SKM-1 (cell line): ENCODE measurements around the gene NCBP2.

Experiments used
- DNase-seq: peaks from one replicate; lab custom pipeline; 2025; ENCODE audit not compliant: unreplicated experiment; lab: John Stamatoyannopoulos, UW

NCBP2 gene

GRCh38 chr3:196941729-196942225 is 551 bp downstream of the NCBP2 start:
- DNase-seq, result peak; percentile 50

DNA sequence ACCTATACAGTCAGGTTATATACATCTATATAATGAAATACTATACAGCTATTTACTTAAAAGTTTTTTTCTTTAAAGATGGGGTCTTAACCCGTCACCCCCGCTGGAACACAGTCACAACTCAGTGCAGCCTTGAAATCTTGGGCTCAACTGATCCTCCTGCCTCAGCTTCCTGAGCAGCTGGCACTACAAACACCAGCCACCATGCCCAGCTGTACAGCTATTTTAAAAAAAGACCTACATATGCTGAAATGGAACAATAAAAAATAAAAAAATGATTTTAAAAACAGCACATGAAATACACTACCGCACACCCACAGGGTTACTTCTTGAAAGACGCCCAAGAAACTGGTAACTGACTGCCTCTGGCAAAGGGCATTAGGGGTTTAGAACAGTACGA is 3.8 kb downstream of the NCBP2 start:
- no peak for DNase-seq

DNA sequence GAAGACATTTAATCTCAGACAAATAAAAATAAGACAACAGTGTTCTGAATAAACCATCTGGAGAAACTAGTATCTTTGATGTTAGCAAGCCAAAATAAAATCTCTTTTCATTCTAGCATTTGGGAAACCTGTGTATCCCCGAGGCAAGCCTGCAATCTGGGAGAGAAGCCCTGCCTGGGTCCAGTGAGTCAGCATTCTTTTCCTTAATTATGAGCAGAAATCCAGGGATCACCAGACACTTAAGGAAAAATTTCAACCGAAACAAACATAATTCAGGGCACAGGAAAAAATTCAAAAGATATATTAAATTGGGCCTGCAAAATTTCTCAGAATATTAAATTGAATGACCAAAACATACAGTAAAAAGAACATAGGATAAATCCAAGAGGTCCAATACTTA is 4.2 kb downstream of the NCBP2 start:
- DNase-seq, result no peak

- DNase-seq, result no peak
These were observed 6.0 kb downstream of the NCBP2 start for GRCh38 chr3:196936288-196936687.

GRCh38 chr3:196932600-196932999 is 9.7 kb downstream of the NCBP2 start:
- no peak for DNase-seq

GRCh38 chr3:196931828-196932587 is 10.3 kb downstream of the NCBP2 start:
- DNase-seq, result no peak

- DNase-seq, result no peak
These were observed 11.2 kb downstream of the NCBP2 start for GRCh38 chr3:196931157-196931556.

DNA sequence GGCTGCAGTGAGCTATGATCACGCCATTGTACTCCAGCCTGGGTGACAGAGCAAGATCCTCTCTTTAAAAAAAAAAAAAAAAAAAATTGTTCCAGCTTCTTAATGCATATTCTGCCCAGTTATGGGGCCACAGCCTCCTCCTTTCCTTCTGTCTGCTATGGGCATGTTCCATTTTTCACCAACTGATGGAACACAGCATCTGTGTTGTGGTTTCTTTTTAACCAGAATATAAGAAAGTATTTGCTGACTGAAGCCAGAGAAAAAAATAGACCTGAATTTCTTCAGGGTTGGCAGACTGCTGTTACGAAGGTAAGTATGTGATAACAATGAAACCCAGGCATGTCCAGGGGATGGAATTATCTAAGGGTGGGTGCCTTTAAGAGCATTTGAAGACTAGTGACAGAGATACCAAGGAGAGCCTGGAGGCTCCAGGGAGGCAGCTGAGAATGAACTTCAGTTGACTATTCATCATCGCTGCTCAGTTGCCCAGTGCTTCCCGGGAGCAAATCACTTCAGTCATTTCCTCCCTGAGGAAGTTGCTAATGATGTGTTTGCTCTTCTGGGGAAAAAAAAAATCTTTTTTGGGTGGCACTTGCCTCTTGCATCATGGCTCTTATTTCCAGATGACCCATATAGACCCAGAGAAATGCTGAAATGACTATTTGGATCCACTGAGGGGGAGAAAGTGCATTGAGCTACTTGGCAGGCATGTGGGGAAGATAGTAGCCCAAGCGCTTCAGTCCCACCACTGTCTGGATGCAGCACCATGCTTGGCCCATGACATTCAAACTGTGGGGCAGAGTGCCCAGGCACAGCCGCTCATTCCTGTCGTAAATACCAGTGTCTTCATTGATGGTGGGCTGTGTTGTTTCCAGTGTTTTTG is 14.5 kb downstream of the NCBP2 start:
- no peak for DNase-seq

GRCh38 chr3:196920733-196921132 is 21.6 kb downstream of the NCBP2 start:
- DNase-seq, result no peak

DNA sequence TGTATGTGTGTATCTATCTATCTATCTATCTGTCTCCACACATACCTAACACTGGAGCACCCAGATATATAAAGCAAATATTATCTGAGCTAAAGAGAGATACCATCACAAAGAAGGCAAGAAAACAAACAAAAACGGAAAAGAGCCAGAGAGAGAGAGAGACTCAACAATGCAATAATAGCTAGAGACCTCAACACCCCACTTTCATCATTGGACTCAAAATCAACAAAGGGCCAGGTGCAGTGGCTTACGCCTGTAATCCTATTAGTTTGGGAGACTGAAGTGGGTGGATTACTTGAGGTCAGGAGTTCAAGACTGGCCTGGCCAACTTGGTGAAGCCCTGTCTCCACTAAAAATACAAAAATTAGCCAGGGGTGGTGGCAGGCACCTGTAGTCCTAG is 23.4 kb downstream of the NCBP2 start:
- DNase-seq, result no peak

- no peak for DNase-seq
These were observed 25.3 kb downstream of the NCBP2 start for GRCh38 chr3:196916995-196917394.

DNA sequence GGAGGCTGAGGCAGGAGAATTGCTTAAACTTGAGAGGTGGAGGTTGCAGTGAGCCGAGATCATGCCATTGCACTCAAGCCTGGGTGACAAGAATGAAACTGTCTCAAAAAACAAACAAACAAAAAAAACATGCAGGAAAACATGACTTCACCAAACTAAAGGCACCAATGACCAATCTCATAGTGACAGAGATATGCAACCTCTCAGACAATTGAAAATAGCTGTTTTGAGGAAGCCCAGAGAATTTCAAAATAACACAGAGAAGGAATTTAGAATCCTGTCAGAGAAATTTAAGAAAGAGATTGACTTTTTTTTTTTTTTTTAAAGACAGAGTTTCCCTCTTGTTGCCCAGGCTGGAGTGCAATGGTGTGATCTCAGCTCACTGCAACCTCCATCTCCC is 26.1 kb downstream of the NCBP2 start:
- no peak for DNase-seq

- DNase-seq, result no peak
These were observed 27.0 kb downstream of the NCBP2 start for GRCh38 chr3:196915375-196915774.

DNA sequence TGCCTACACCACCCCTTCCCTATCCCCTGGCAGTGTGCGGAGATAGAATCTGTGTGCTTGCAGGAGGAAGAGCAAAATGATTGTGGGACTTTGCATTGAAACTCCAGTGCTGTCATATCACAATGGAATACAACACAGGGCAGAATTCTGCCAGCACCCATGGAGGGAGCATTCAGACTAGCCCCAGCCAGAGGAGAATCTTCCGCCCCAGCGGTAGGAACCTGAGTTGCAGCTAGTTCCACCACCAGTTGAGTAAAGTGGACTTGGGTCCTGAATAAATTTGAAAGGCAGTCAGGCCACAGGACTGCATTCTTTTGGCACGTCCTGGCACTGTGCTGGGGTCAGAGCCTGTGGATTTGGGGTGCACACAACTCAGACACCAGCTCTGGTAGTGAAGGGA is 27.5 kb downstream of the NCBP2 start:
- no peak for DNase-seq

GRCh38 chr3:196903740-196904139 is 38.6 kb downstream of the NCBP2 start:
- DNase-seq, result no peak

DNA sequence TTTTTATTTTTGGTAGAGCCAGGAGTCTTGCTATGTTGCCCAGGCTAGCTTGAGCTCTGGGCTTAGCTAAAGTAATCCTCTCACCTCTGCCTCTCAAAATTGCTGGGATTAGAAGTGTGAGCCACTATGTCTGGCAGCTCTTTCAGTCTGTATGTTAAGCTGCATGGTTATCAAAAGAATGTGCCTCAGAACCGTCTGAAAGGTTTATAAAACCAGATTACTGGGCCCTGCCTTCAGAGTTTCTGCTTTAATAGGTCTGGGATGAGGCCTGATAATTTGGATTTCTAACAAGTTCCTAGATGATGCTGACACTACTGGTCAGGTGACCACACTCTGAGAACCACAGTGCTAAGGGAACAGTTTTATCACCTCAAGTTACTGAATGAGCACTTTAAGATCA is 40.0 kb downstream of the NCBP2 start:
- no peak for DNase-seq

GRCh38 chr3:196901768-196902167 is 40.6 kb downstream of the NCBP2 start:
- no peak for DNase-seq

GRCh38 chr3:196896229-196896628 is 46.1 kb downstream of the NCBP2 start:
- DNase-seq, result no peak

DNA sequence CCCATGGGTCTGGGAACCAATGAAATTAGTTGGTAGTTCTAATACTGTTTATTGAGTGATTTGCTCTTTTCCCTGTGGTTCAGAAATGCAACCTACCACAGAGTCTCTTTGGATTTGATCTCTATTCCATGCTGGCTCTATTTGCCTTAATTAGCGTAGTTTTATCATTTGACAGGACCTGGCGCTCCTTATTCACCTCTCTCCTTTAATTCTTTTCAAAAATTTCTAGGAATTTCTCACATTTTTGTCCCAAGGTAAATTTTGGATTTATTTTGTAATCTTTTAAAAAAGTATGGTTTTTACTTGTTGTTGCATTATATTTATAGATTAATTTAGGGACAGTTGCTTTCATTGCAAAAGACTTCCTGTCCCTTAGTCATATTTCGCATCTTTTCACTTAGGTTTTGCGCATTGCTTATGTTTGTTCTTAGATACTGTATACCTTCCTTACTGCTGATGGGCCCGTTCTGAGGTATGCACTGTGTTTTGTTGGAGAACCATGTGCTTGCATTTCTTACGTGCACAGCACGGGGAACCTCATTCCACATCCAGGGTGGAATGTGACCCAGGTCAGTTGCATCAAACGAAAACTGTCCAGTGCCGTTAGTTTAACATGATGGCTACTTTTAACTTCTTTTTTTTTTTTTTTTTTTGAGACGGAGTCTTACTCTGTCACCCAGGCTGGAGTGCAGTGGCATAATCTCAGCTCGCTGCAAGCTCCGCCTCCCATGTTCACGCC is 47.6 kb downstream of the NCBP2 start:
- DNase-seq, result no peak

DNA sequence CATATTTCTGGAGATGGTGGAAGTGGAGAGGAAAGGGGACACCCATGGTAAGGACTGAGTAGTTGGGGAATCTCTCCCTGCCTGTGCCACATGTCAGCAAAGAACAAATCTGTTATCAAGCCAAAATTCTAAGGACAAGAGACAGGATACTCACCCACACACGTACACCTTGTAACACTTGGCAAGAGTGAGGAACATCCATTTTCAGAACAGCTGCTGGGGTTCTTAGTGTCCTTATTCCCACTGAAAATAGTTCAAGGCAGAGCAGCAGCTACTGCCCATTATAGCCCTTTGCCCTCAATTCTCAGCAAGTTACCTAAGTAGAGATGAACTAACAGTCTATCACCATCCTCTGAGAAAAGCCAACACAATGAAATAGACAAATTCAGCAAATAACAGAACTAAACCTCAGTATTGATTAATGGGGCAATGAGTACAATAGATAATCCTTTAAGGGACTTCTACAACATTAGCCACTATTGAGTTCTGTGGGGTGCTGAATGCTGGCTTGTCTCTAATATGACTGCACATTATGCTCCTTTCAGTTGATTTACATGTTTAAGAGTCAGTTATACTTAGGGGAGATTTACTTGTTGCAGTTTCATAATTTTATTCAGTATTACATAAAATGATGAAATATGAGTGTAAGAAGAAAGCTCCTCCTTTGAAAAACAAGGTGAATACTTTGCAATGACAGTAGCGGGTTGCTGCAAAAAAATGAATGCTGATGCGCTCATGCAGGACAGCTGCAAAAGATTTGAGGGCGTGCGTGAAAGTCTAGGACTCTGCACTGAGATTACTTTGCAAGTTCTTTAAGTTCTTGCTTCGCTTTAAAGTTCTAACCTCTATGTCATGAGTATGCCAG is 52.3 kb downstream of the NCBP2 start:
- DNase-seq, result no peak

DNA sequence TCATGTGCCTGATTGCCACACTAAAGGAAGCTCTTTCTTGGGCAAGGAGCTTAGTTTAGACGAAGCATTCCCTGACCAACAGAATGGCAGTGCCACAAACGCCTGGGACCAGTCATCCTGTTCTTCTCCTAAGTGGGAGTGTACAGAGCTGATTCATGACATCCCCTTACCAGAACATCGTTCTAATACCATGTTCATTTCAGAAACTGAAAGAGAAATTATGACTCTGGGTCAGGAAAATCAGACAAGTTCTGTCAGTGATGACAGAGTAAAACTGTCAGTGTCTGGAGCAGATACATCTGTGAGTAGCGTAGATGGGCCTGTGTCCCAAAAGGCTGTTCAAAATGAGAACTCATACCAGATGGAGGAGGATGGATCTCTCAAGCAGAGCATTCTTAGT is 56.2 kb downstream of the NCBP2 start:
- DNase-seq, result no peak
